ENCODE measurements around the gene CEP72. TPM values are rescaled to one million over a fixed set of nuclear protein-coding genes. Genes with fewer than 3 reads are reported as not detected.
"Not testable (repeated sequence)": the region's sequence is repeated elsewhere in the genome, so short reads cannot be mapped to it uniquely, and the experiment has no call there.

Gene CEP72
- total and polyA plus RNA-seq, 8 donors: 5.5 to 13.1 (median 10.7) TPM

- H3K27ac ChIP-seq, H3K36me3 ChIP-seq, H3K4me1 ChIP-seq, H3K9me3 ChIP-seq: not testable (repeated sequence)
- intact Hi-C loops (cut with DNase I): loop anchor here in 1 of 2 donors (10.0 kb wide), 1 partner anchor 71 kb away; no protein-coding TSS in a partner anchor
- DNase-seq (peak in 1 of 4 donors; percentile 38), ATAC-seq (peak; percentile 44)
- Histone ChIP-seq H3K27me3 (peaks cover 0 to 11% of the 10 kb centered on the region in 2 donors), H3K4me3 (peak overlapping the region; percentile 44 to 48)
These were observed 81.9 kb downstream of the CEP72 start for GRCh38 chr5:694042-694431.

DNA sequence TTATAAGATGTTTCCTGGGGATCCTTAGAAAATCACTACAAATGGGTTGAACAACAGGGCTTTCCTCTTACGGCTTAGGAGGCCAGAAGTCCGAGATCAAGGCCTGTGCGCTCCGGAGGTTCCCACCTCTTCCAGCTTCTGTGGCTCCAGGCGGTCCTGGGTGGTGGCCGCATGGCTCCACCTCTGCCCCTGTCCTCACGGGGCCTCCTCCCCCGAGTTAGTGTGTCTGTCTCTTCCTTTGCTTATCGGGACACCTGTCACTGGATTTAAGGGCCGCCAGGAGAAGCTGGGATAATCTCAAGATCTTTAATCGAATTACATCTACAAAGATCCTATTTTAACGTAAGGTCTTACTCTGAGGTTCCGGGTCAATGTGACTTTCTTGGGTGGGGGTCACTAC lies 83.3 kb downstream of the CEP72 start:
- not testable (repeated sequence) for ATAC-seq, H3K4me1 ChIP-seq, H3K27ac ChIP-seq, H3K9me3 ChIP-seq, DNase-seq, H3K36me3 ChIP-seq, H3K4me3 ChIP-seq
- H3K27me3 ChIP-seq: peaks cover 0 to 11% of the 10 kb centered on the region in 2 donors
- intact Hi-C loops (cut with DNase I): loop anchor here in 1 of 2 donors (10.0 kb wide), 1 partner anchor 69 kb away; no protein-coding TSS in a partner anchor

- intact Hi-C loops (cut with DNase I): loop anchor here in 1 of 2 donors (10.0 kb wide), 1 partner anchor 69 kb away; no protein-coding TSS in a partner anchor
- peak in 1 of 4 donors; percentile 23 for DNase-seq
- peaks cover 0 to 11% of the 10 kb centered on the region in 2 donors for H3K27me3 ChIP-seq
- not testable (repeated sequence) for ATAC-seq, H3K27ac ChIP-seq, H3K9me3 ChIP-seq, H3K36me3 ChIP-seq, H3K4me1 ChIP-seq, H3K4me3 ChIP-seq
These were observed 84.1 kb downstream of the CEP72 start for GRCh38 chr5:696191-696590.

DNA sequence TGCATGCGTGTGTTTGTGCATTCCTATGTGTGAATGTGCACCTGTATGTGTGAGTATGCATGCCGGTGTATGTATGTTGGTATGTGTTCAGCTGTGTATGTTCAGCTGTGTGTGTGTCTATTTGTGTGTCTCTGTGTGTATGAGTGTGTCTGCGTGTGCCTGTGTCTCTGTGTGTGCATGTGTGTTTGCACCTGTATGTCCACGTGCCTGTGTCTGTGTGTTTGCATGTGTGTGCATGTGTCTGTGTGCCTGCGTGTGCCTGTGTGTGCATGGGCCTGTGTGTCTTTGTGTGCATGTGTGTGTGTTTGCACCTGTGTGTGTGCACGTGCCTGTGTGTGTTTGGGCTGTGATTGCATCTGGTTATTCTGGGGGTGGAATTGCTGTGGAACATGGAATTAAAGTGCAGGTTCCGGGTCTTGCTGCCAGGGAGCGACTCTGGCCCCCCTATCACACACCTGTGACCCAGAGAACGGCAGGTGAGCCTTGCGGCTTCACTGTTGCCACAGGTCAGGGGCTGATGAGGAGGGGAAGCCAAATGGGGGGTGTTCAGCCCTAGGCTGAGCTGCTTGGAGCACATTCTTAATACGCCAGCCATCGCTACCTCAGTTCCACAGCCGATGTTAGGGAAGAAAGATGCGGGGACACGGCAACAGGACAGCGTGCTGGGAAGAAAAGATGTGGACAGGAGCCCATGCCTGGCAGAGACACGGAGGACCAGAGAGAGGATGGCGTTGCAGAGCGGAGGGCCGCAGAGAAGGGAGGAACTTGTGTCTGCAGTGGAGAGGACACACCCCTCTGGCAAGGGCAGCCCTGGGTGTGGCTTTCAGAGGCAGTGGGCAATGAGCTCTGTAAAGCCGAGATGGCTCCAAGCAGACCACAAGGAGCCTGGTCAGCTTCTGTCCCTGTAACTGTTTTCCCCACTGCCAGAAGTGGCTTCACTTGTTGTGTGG lies 84.9 kb downstream of the CEP72 start:
- not testable (repeated sequence) for H3K27ac ChIP-seq, H3K9me3 ChIP-seq, H3K36me3 ChIP-seq, ATAC-seq, H3K4me1 ChIP-seq, H3K4me3 ChIP-seq
- peaks cover 0 to 11% of the 10 kb centered on the region in 2 donors for H3K27me3 ChIP-seq
- DNase-seq: peak in 1 of 4 donors; percentile 29
- intact Hi-C loops (cut with DNase I): loop anchor here in 1 of 2 donors (10.0 kb wide), 1 partner anchor 68 kb away; no protein-coding TSS in a partner anchor

Other genes starting within 250 kb of the CEP72 start
- gene EXOC3, start 169.2 kb upstream of the CEP72 start, total RNA-seq: 10 to 100 TPM; 43.8 to 58.7 TPM
- 10 to 100 TPM; 51.2 to 62.4 (median 57.0) TPM for gene EXOC3, start 169.2 kb upstream of the CEP72 start, polyA plus RNA-seq (ENCODE audit: insufficient read length in 6 of 6)
- gene SLC9A3, start 87.9 kb upstream of the CEP72 start, total RNA-seq: 1 to 10 TPM in 1 of 2 donors, under 1 TPM in 1; 0.99 to 1.0 TPM
- gene SLC9A3, start 87.9 kb upstream of the CEP72 start, polyA plus RNA-seq (ENCODE audit: insufficient read length in 6 of 6): 1 to 10 TPM; 2.6 to 4.3 (median 3.2) TPM
- gene TPPP, start 81.0 kb downstream of the CEP72 start, total RNA-seq: 10 to 100 TPM in 1 of 2 donors, 1 to 10 TPM in 1; 9.6 to 14.4 TPM
- 10 to 100 TPM in 1 of 6 donors, 1 to 10 TPM in 5; 6.7 to 10.0 (median 7.8) TPM for gene TPPP, start 81.0 kb downstream of the CEP72 start, polyA plus RNA-seq (ENCODE audit: insufficient read length in 6 of 6)
- gene ZDHHC11B, start 172.4 kb downstream of the CEP72 start, total RNA-seq: 10 to 100 TPM in 1 of 2 donors, 1 to 10 TPM in 1; 8.4 to 26.4 TPM
- gene ZDHHC11B, start 172.4 kb downstream of the CEP72 start, polyA plus RNA-seq (ENCODE audit: insufficient read length in 6 of 6): 10 to 100 TPM; 24.0 to 52.3 (median 37.6) TPM
- gene ZDHHC11, start 238.6 kb downstream of the CEP72 start, total RNA-seq: 10 to 100 TPM; 14.6 to 34.9 TPM
- gene ZDHHC11, start 238.6 kb downstream of the CEP72 start, polyA plus RNA-seq (ENCODE audit: insufficient read length in 6 of 6): 10 to 100 TPM; 20.9 to 37.1 (median 25.8) TPM

Measured in left lung (tissue), 10 donors.